Transverse colon (tissue), 4 donors: Measurements from ENCODE around the gene PEX3. TPM values are rescaled to one million over a fixed set of nuclear protein-coding genes. Genes with fewer than 3 reads are reported as not detected.

Experiments
- DNase-seq: peaks from one replicate; pipeline ENCODE4 v3.0.0-alpha.2; 2019
- H3K27ac ChIP-seq, 4 donors: fragments of 200-600 bp; sonication (generic); 2 replicates each; pipeline ENCODE4 v1.5.1; 2016 to 2018; ENCODE audit warnings: inconsistent platforms in 4 of 4
- H3K27me3 ChIP-seq: fragments of 200-600 bp; sonication (generic); 2 replicates; pipeline ENCODE4 v1.5.1; 2017; ENCODE audit warnings: inconsistent platforms
- H3K36me3 ChIP-seq, 4 donors: fragments of 200-600 bp; sonication (generic); 2 replicates each; pipeline ENCODE4 v1.5.1; 2017 to 2019; ENCODE audit warnings: inconsistent platforms in 4 of 4
- H3K4me1 ChIP-seq, 4 donors: fragments of 200-600 bp; sonication (generic); 2 replicates each; pipeline ENCODE4 v1.5.1; 2017 to 2020; ENCODE audit warnings: inconsistent platforms in 4 of 4
- H3K4me3 ChIP-seq, 4 donors: fragments of 200-600 bp; sonication (generic); 1 replicate in 1 of 4; 2 replicates in 3 of 4; pipeline versions ENCODE4 v1.5.1 to v1.6.1; 2017 to 2019; ENCODE audit warnings: inconsistent platforms in 4 of 4
- H3K9me3 ChIP-seq, 2 donors: fragments of 200-600 bp; sonication (generic); 2 replicates each; pipeline ENCODE4 v1.5.1; 2017 to 2019; ENCODE audit warnings: inconsistent platforms in 2 of 2
- CTCF ChIP-seq, 5 experiments: fragments of 200-600 bp in 3 of 5; fragments of 450-650 bp in 2 of 5; sonication (generic) in 3 of 5; IDR thresholded peaks; 1 replicate in 2 of 5; 2 replicates in 3 of 5; pipeline ENCODE4 v1.5.1; 2016 to 2017; ENCODE audit warnings: antibody characterized with exemption in 5 of 5, inconsistent platforms in 3 of 5, mild to moderate bottlenecking in 2 of 5, moderate library complexity in 1 of 5
- EP300 ChIP-seq: sonication (generic); formaldehyde crosslinking; IDR thresholded peaks from one replicate; pipeline ENCODE4 v1.6.1; 2017; ENCODE audit warnings: antibody characterized with exemption, low read depth
- POLR2A ChIP-seq: fragments of 450-650 bp; IDR thresholded peaks from one replicate; pipeline ENCODE4 v1.6.1; 2016; ENCODE audit warnings: antibody characterized with exemption, mild to moderate bottlenecking, moderate library complexity
- POLR2AphosphoS5 ChIP-seq, 3 donors: sonication (generic); formaldehyde crosslinking; IDR thresholded peaks; one replicate each; pipeline ENCODE4 v1.6.1; 2016; ENCODE audit warnings: antibody characterized with exemption in 3 of 3
- WGBS, 2 donors: methylation state at CpG; one replicate each; pipeline ENCODE4 v1.1.5; 2018; ENCODE audit warnings: low coverage in 1 of 2; 5-methylcytosine and 5-hydroxymethylcytosine counted together
- in situ Hi-C, 4 donors: fragments of 200-750 bp; cut with MboI; loops; one replicate each; pipeline versions ENCODE4 v1.15.0 to v1.15.1; 2017; ENCODE audit warnings: low sequenced_read_pairs in 3 of 4, low pct_ligation_motif_present in 1 of 4, low pct_unique_long_range_greater_than_20kb in 1 of 4
- intact Hi-C: fragments of 100-400 bp; cut with DNase I; formaldehyde crosslinking; loops from one replicate; pipeline ENCODE4 v1.15.1; 2023; ENCODE audit warnings: low total_unique reads
- total RNA-seq, 4 donors: library from RNA; depleted of rRNA; stranded (reverse); fragments of >200 nt; gene quantifications; one replicate each; pipeline ENCODE4 v1.1.0, GENCODE V29; 2016

The PEX3 gene
- total RNA-seq, 4 donors from 2014 or later, result 7.6 to 13.2 TPM; not detected in 2

GRCh38 chr6:143402721-143403336 is 47.8 kb upstream of the PEX3 start:
- in situ Hi-C loops (loop anchor here in 2 of 4 donors (25.0 kb wide), 1 partner anchor 716 kb away; no protein-coding TSS in a partner anchor), intact Hi-C loops (no loop called here)
- no peak for DNase-seq
- no peak overlapping the region for H3K4me3 ChIP-seq
- no peaks in the 10 kb centered on the region for H3K36me3 ChIP-seq
- TF ChIP-seq CTCF (IDR thresholded peaks at IDR 0.05), result no peak
- no peak for TF ChIP-seq POLR2A
- TF ChIP-seq EP300, result no peak
- TF ChIP-seq POLR2AphosphoS5 (IDR thresholded peaks at IDR 0.05), result no peak
- H3K27ac ChIP-seq, result no peak overlapping the region
- H3K27me3 ChIP-seq, result no peaks in the 10 kb centered on the region
- 70 to 94% methylated on average over 1 to 7 of the region's 7 CpGs for WGBS, 2 donors
- no peaks in the 10 kb centered on the region for H3K9me3 ChIP-seq
- peaks cover 0 to 13% (median 0%) of the 10 kb centered on the region in 4 donors for H3K4me1 ChIP-seq

- DNase-seq, result no peak
- H3K27ac ChIP-seq, result no peak overlapping the region
- H3K9me3 ChIP-seq, result no peaks in the 10 kb centered on the region
- peaks cover 0 to 8% (median 0%) of the 10 kb centered on the region in 4 donors for H3K4me1 ChIP-seq
- TF ChIP-seq POLR2A (no peak), CTCF (IDR thresholded peaks at IDR 0.05) (no peak), EP300 (no peak), POLR2AphosphoS5 (IDR thresholded peaks at IDR 0.05) (no peak)
- no peak overlapping the region for H3K4me3 ChIP-seq
- WGBS, 2 donors, result 76 to 88% methylated on average over 4 to 9 of the region's 9 CpGs
- in situ Hi-C loops (loop anchor here in 2 of 4 donors (25.0 kb wide), 1 partner anchor 718 kb away; no protein-coding TSS in a partner anchor), intact Hi-C loops (no loop called here)
- no peaks in the 10 kb centered on the region for H3K27me3 ChIP-seq
- no peaks in the 10 kb centered on the region for H3K36me3 ChIP-seq
Observed at GRCh38 chr6:143405373-143406154, 45.0 kb upstream of the PEX3 start.

GRCh38 chr6:143406673-143407072 is 43.9 kb upstream of the PEX3 start:
- Histone ChIP-seq H3K36me3 (no peaks in the 10 kb centered on the region), H3K4me3 (no peak overlapping the region), H3K27me3 (no peaks in the 10 kb centered on the region), H3K27ac (no peak overlapping the region), H3K4me1 (no peaks in the 10 kb centered on the region), H3K9me3 (no peaks in the 10 kb centered on the region)
- 76 to 80% methylated on average over 3 of the region's 3 CpGs for WGBS, 2 donors
- in situ Hi-C loops, result loop anchor here in 2 of 4 donors (25.0 kb wide), 1 partner anchor 719 kb away; no protein-coding TSS in a partner anchor
- no peak for DNase-seq
- intact Hi-C loops, result no loop called here
- TF ChIP-seq POLR2A (no peak), EP300 (no peak), POLR2AphosphoS5 (IDR thresholded peaks at IDR 0.05) (no peak), CTCF (IDR thresholded peaks at IDR 0.05) (no peak)

- TF ChIP-seq POLR2AphosphoS5 (IDR thresholded peaks at IDR 0.05) (no peak), CTCF (IDR thresholded peaks at IDR 0.05) (no peak), POLR2A (no peak), EP300 (no peak)
- Histone ChIP-seq H3K36me3 (no peaks in the 10 kb centered on the region), H3K27me3 (no peaks in the 10 kb centered on the region), H3K27ac (no peak overlapping the region), H3K9me3 (no peaks in the 10 kb centered on the region), H3K4me1 (no peaks in the 10 kb centered on the region), H3K4me3 (no peak overlapping the region)
- in situ Hi-C loops (loop anchor here in 2 of 4 donors (25.0 kb wide), 1 partner anchor 721 kb away; no protein-coding TSS in a partner anchor), intact Hi-C loops (no loop called here)
- DNase-seq, result no peak
Observed at GRCh38 chr6:143408151-143408786, 42.3 kb upstream of the PEX3 start.
